ENCODE measurements around the gene ASB8. TPM values are rescaled to one million over a fixed set of nuclear protein-coding genes. Genes with fewer than 3 reads are reported as not detected.

ASB8 gene
- total RNA-seq, 1 experiment from 2014 or later: 17.1 TPM

DNA sequence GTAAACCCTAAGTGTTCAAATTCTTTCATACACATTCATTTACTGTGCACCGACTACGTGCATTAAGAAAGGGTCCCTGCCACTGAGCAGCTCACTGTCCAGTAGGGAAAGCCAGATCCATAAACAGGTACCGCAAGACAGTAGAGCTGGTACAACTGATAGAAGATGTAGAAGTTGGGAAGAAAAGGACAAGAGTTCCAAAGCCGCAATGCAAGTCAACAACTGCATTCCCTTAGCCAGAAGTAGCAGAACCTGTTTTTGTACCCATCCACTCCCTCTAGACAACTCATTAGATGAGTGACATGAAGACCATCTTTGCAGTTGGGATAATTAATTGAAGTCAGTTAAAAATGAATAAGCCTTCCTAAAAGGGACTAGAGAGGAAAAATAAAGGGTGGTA lies 52.8 kb downstream of the ASB8 start:
- no peak for ATAC-seq
- H3K4me3 ChIP-seq (ENCODE audit: low read depth in 2 of 2, low read length in 2 of 2): peak overlapping the region; percentile 94 to 100
- H3K36me3 ChIP-seq (ENCODE audit: control insufficient read depth, insufficient read depth, low read length): peaks cover 8% of the 10 kb centered on the region; the same call in 1 of the 2 replicates
- in situ Hi-C loops (cut with HindIII; ENCODE audit: low pct_unique_long_range_greater_than_20kb, low sequenced_read_pairs): no loop called here
- ChIA-PET POLR2A (no interaction called here), CTCF (no interaction called here)
- H3K4me1 ChIP-seq (ENCODE audit: control insufficient read depth, insufficient read depth, low read length): peaks cover 17% of the 10 kb centered on the region
- TSS peak; percentile 81 for BruUV-seq (replicated peaks)
- no peak for DNase-seq (ENCODE audit: low read depth, low spot score)
- peak overlapping the region; percentile 100 for H3K27ac ChIP-seq (ENCODE audit: low read length)
- intact Hi-C loops (cut with micrococcal nuclease; ENCODE audit: unreplicated experiment): loop anchor here (10.0 kb wide), 1 partner anchor 50 kb away; the partner anchor contains the start of gene ASB8
- no peaks in the 10 kb centered on the region for H3K27me3 ChIP-seq (ENCODE audit: control insufficient read depth, insufficient read depth, low read length)
- TF ChIP-seq SIN3A (IDR thresholded peaks at IDR 0.05; ENCODE audit: borderline replicate concordance, insufficient read depth, low read depth, low read length) (no peak), TCF7L2 (IDR thresholded peaks at IDR 0.05; ENCODE audit: low read depth, low read length) (no peak), REST (IDR thresholded peaks at IDR 0.05; ENCODE audit: insufficient read depth in 1 of 2, low read depth in 2 of 2, low read length in 1 of 2) (no peak), POLR2AphosphoS5 (IDR thresholded peaks at IDR 0.05; ENCODE audit: low read depth, low read length) (no peak), CTCF (IDR thresholded peaks at IDR 0.05) (no peak)
- no peaks in the 10 kb centered on the region for H3K9me3 ChIP-seq (ENCODE audit: control insufficient read depth, insufficient read depth, low read depth, low read length)

Small RNAs within 50 kb of the gene (microRNA-seq; reads per million reads assigned to microRNA genes)
- gene MIR6505 (ENCODE audit: unreplicated experiment): not detected

Other genes with a start within 250 kb of the ASB8 start
- gene TMEM106C, start 193.9 kb downstream of the ASB8 start, total RNA-seq (2021; ENCODE audit: unreplicated experiment): 93.7 TPM
- gene COL2A1, start 153.0 kb downstream of the ASB8 start, total RNA-seq (2021; ENCODE audit: unreplicated experiment): 1.4 TPM
- 35.2 TPM for gene SENP1, start 51.4 kb downstream of the ASB8 start, total RNA-seq (2021; ENCODE audit: unreplicated experiment)
- gene PFKM, start 38.2 kb downstream of the ASB8 start, total RNA-seq (2021; ENCODE audit: unreplicated experiment): 56.1 TPM
- 0.74 TPM for gene CCDC184, start 26.1 kb upstream of the ASB8 start, total RNA-seq (2021; ENCODE audit: unreplicated experiment)
- gene OR10AD1, start 45.8 kb upstream of the ASB8 start, total RNA-seq (2021; ENCODE audit: unreplicated experiment): not detected
- gene ZNF641, start 193.4 kb upstream of the ASB8 start, total RNA-seq (2021; ENCODE audit: unreplicated experiment): 13.5 TPM